ENCODE measurements around the gene HEXD. TPM values are rescaled to one million over a fixed set of nuclear protein-coding genes. Genes with fewer than 3 reads are reported as not detected.

HEXD gene
- total and polyA plus RNA-seq, 2 of the 8 experiments (the other 6 are each of a cell fraction or from before 2014, with no cell fraction given), result 20.6 to 21.8 TPM

GRCh38 chr17:82433560-82434215, 15.5 kb downstream of the HEXD start:
- no peak overlapping the region for H2BK20ac ChIP-seq (ENCODE audit: low read length)
- H3K56ac ChIP-seq (replicated peaks; ENCODE audit: insufficient read length, low read depth, low read length), result no peak overlapping the region
- H3K79me1 ChIP-seq (ENCODE audit: low read depth, low read length), result no peaks in the 10 kb centered on the region
- no peak for DNase-seq (ENCODE audit: low read depth in 1 of 2, low spot score in 2 of 2)
- no peak overlapping the region for H3K9ac ChIP-seq (replicated peaks in 1 of 4; ENCODE audit: extremely low read depth in 1 of 4, low read depth in 3 of 4, low read length in 3 of 4)
- H3K4me2 ChIP-seq (ENCODE audit: insufficient read depth in 1 of 2, low read depth in 2 of 2, low read length in 2 of 2), result no peak overlapping the region
- H2AK5ac ChIP-seq (ENCODE audit: low read depth, low read length), result no peak overlapping the region
- H3K4me1 ChIP-seq (replicated peaks in 1 of 4; ENCODE audit: control insufficient read depth in 3 of 4, insufficient read depth in 4 of 4, low read length in 3 of 4), result no peaks in the 10 kb centered on the region; a peak in 1 of 7 replicates
- H4K5ac ChIP-seq (ENCODE audit: insufficient read length, low read depth, low read length), result no peak overlapping the region
- H3K79me2 ChIP-seq (ENCODE audit: control insufficient read depth in 1 of 2, insufficient read depth in 2 of 2, low read length in 2 of 2), result no peaks in the 10 kb centered on the region
- no peak overlapping the region for H3K18ac ChIP-seq (ENCODE audit: extremely low read depth, low read length)
- no peak overlapping the region for H2AFZ ChIP-seq (ENCODE audit: low read length)
- no peak overlapping the region for H2BK120ac ChIP-seq (replicated peaks; ENCODE audit: low read depth, low read length)
- ChIA-PET POLR2A (ENCODE audit: partially characterized antibody) (interaction anchor here (0.6 to 4.0 kb wide), 6 partner anchors 9 to 41 kb away, joined by 3 to 19 read pairs (median 4); no protein-coding TSS in a partner anchor), CTCF (ENCODE audit: partially characterized antibody) (interaction anchor here (0.6 to 3.7 kb wide), 2 partner anchors 8 to 988 kb away, joined by 3 to 16 read pairs; no protein-coding TSS in a partner anchor)
- H3K4ac ChIP-seq (replicated peaks; ENCODE audit: insufficient read length, low read depth, low read length), result no peak overlapping the region
- no peak overlapping the region for H3K23ac ChIP-seq (ENCODE audit: insufficient read length)
- H4K91ac ChIP-seq (replicated peaks; ENCODE audit: insufficient read length, low read length), result no peak overlapping the region
- H2BK5ac ChIP-seq (ENCODE audit: low read depth, low read length), result no peak overlapping the region
- no peak overlapping the region for H2BK15ac ChIP-seq (ENCODE audit: low read length)
- 93% methylated on average over 32 of the region's 32 CpGs; no CpG with 5 or more reads in 1 of the 2 experiments for WGBS, 2 experiments (ENCODE audit: extremely low coverage in 1 of 2, insufficient coverage in 1 of 2, insufficient read length in 1 of 2, insufficient replicate concordance in 2 of 2, low coverage in 1 of 2, low lambda C conversion rate in 2 of 2, missing lambda C conversion rate in 1 of 2)
- FAIRE-seq, result no peak
- peaks cover 0 to 5% of the 10 kb centered on the region in 2 experiments for H4K20me1 ChIP-seq (replicated peaks in 1 of 2; ENCODE audit: control insufficient read depth in 1 of 2, insufficient read depth in 2 of 2, low read length in 2 of 2)
- no peak overlapping the region for H3K27ac ChIP-seq (ENCODE audit: low read depth, low read length)
- no peak overlapping the region for H3K14ac ChIP-seq (ENCODE audit: insufficient read length)
- no peak overlapping the region for H2BK12ac ChIP-seq (ENCODE audit: low read depth, low read length)
- H3K27me3 ChIP-seq (replicated peaks in 1 of 4; ENCODE audit: control insufficient read depth in 3 of 4, extremely low read depth in 1 of 4, insufficient read depth in 3 of 4, low read length in 3 of 4), result no peaks in the 10 kb centered on the region
- H3K36me3 ChIP-seq (ENCODE audit: control insufficient read depth in 2 of 4, insufficient read depth in 4 of 4, low read length in 3 of 4), result peaks cover 0 to 9% (median 2%) of the 10 kb centered on the region in 4 experiments; a peak in 3 of 8 replicates
- no peaks in the 10 kb centered on the region for H3K23me2 ChIP-seq (ENCODE audit: low read depth, low read length)
- no peak overlapping the region; the same call in 1 of the 2 replicates for H4K8ac ChIP-seq (ENCODE audit: extremely low read depth, insufficient read depth, low read length)
- no peak overlapping the region for H3K4me3 ChIP-seq (ENCODE audit: extremely low read depth in 1 of 4, insufficient read depth in 2 of 4, low read depth in 3 of 4, low read length in 4 of 4)
- no peaks in the 10 kb centered on the region for H3K9me3 ChIP-seq (ENCODE audit: insufficient read depth in 2 of 2, low read depth in 1 of 2, low read length in 1 of 2)
- no peak for TF ChIP-seq NRF1 (IDR thresholded peaks at IDR 0.05; ENCODE audit: low read depth, low read length)
- TF ChIP-seq POU5F1 (IDR thresholded peaks at IDR 0.05; ENCODE audit: low read depth, low read length), result no peak
- TF ChIP-seq MAFK (IDR thresholded peaks at IDR 0.05; ENCODE audit: low read depth, low read length), result no peak
- TF ChIP-seq SAP30 (IDR thresholded peaks at IDR 0.05; ENCODE audit: insufficient read depth, insufficient replicate concordance, low read length), result no peak
- no peak for TF ChIP-seq CTCF (IDR thresholded peaks at IDR 0.05; ENCODE audit: control extremely low read depth in 1 of 3, insufficient read depth in 1 of 3, low read depth in 1 of 3, low read length in 3 of 3)
- no peak for TF ChIP-seq EP300 (IDR thresholded peaks at IDR 0.05; ENCODE audit: borderline replicate concordance in 1 of 2, low read depth in 2 of 2, low read length in 2 of 2)
- TF ChIP-seq HDAC2 (IDR thresholded peaks at IDR 0.05; ENCODE audit: borderline replicate concordance in 1 of 2, low read depth in 2 of 2, low read length in 2 of 2), result no peak
- TF ChIP-seq CREB1 (IDR thresholded peaks at IDR 0.05), result no peak
- TF ChIP-seq ZNF274 (IDR thresholded peaks at IDR 0.05; ENCODE audit: borderline replicate concordance, extremely low read depth, low read length), result no peak
